ENCODE data around the gene ENGASE.

The ENGASE gene

GRCh38 chr17:79133214-79133613 is 58.6 kb downstream of the ENGASE start:
- no peaks in the 10 kb centered on the region for H3K36me3 ChIP-seq (ENCODE audit: low read length)
- no peaks in the 10 kb centered on the region for H3K9me3 ChIP-seq (ENCODE audit: insufficient read depth, low read length)
- no peaks in the 10 kb centered on the region for H3F3A ChIP-seq (ENCODE audit: insufficient read depth)
- no peak for TF ChIP-seq EZH2phosphoT487 (conservative IDR thresholded peaks at IDR 0.05; ENCODE audit: low read length)
- TF ChIP-seq, protein P1, sequence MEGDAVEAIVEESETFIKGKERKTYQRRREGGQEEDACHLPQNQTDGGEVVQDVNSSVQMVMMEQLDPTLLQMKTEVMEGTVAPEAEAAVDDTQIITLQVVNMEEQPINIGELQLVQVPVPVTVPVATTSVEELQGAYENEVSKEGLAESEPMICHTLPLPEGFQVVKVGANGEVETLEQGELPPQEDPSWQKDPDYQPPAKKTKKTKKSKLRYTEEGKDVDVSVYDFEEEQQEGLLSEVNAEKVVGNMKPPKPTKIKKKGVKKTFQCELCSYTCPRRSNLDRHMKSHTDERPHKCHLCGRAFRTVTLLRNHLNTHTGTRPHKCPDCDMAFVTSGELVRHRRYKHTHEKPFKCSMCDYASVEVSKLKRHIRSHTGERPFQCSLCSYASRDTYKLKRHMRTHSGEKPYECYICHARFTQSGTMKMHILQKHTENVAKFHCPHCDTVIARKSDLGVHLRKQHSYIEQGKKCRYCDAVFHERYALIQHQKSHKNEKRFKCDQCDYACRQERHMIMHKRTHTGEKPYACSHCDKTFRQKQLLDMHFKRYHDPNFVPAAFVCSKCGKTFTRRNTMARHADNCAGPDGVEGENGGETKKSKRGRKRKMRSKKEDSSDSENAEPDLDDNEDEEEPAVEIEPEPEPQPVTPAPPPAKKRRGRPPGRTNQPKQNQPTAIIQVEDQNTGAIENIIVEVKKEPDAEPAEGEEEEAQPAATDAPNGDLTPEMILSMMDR (IDR thresholded peaks at IDR 0.05; ENCODE audit: insufficient read depth, low read length, poor library complexity, severe bottlenecking): no peak
- no peaks in the 10 kb centered on the region for H3K79me2 ChIP-seq (ENCODE audit: insufficient read depth, low read length)
- H3K9me2 ChIP-seq (replicated peaks; ENCODE audit: insufficient read depth, low read length): no peaks in the 10 kb centered on the region
- no peak overlapping the region for H3K27ac ChIP-seq (ENCODE audit: low read depth, low read length)
- H4K20me1 ChIP-seq (ENCODE audit: low read depth, low read length): no peaks in the 10 kb centered on the region
- no peak overlapping the region for H3K4me3 ChIP-seq (ENCODE audit: insufficient read depth, low read length, poor library complexity, severe bottlenecking)
- H3K9ac ChIP-seq (ENCODE audit: low read length): no peak overlapping the region
- no peaks in the 10 kb centered on the region; the same call in 1 of the 2 replicates for H3K27me3 ChIP-seq (ENCODE audit: low read length)
- H3K4me2 ChIP-seq (ENCODE audit: low read depth, low read length, poor library complexity, severe bottlenecking): no peak overlapping the region
- H2AFZ ChIP-seq (ENCODE audit: low read depth, low read length, severe bottlenecking): no peak overlapping the region

- Histone ChIP-seq H4K20me1 (ENCODE audit: low read depth, low read length) (no peaks in the 10 kb centered on the region), H3K9me3 (ENCODE audit: insufficient read depth, low read length) (no peaks in the 10 kb centered on the region), H3K4me3 (ENCODE audit: insufficient read depth, low read length, poor library complexity, severe bottlenecking) (no peak overlapping the region), H3K36me3 (ENCODE audit: low read length) (no peaks in the 10 kb centered on the region), H3F3A (ENCODE audit: insufficient read depth) (no peaks in the 10 kb centered on the region), H3K27me3 (ENCODE audit: low read length) (no peaks in the 10 kb centered on the region; the same call in 1 of the 2 replicates), H3K27ac (ENCODE audit: low read depth, low read length) (no peak overlapping the region), H2AFZ (ENCODE audit: low read depth, low read length, severe bottlenecking) (no peak overlapping the region), H3K4me2 (ENCODE audit: low read depth, low read length, poor library complexity, severe bottlenecking) (no peak overlapping the region), H3K9ac (ENCODE audit: low read length) (no peak overlapping the region), H3K9me2 (replicated peaks; ENCODE audit: insufficient read depth, low read length) (no peaks in the 10 kb centered on the region), H3K79me2 (ENCODE audit: insufficient read depth, low read length) (no peaks in the 10 kb centered on the region)
- TF ChIP-seq EZH2phosphoT487 (conservative IDR thresholded peaks at IDR 0.05; ENCODE audit: low read length): no peak
- TF ChIP-seq, protein P1 (IDR thresholded peaks at IDR 0.05; ENCODE audit: insufficient read depth, low read length, poor library complexity, severe bottlenecking): no peak
Measured at GRCh38 chr17:79133985-79134384, 59.4 kb downstream of the ENGASE start.

- H4K20me1 ChIP-seq (ENCODE audit: low read depth, low read length): no peaks in the 10 kb centered on the region
- no peaks in the 10 kb centered on the region for H3F3A ChIP-seq (ENCODE audit: insufficient read depth)
- no peaks in the 10 kb centered on the region for H3K79me2 ChIP-seq (ENCODE audit: insufficient read depth, low read length)
- H3K9ac ChIP-seq (ENCODE audit: low read length): no peak overlapping the region
- H3K4me2 ChIP-seq (ENCODE audit: low read depth, low read length, poor library complexity, severe bottlenecking): no peak overlapping the region
- no peak overlapping the region for H3K4me3 ChIP-seq (ENCODE audit: insufficient read depth, low read length, poor library complexity, severe bottlenecking)
- H3K9me3 ChIP-seq (ENCODE audit: insufficient read depth, low read length): no peaks in the 10 kb centered on the region
- H2AFZ ChIP-seq (ENCODE audit: low read depth, low read length, severe bottlenecking): no peak overlapping the region
- no peak for TF ChIP-seq EZH2phosphoT487 (conservative IDR thresholded peaks at IDR 0.05; ENCODE audit: low read length)
- TF ChIP-seq, protein P1 (IDR thresholded peaks at IDR 0.05; ENCODE audit: insufficient read depth, low read length, poor library complexity, severe bottlenecking): no peak
- H3K36me3 ChIP-seq (ENCODE audit: low read length): no peaks in the 10 kb centered on the region
- no peak overlapping the region for H3K27ac ChIP-seq (ENCODE audit: low read depth, low read length)
- no peaks in the 10 kb centered on the region for H3K9me2 ChIP-seq (replicated peaks; ENCODE audit: insufficient read depth, low read length)
- no peaks in the 10 kb centered on the region for H3K27me3 ChIP-seq (ENCODE audit: low read length)
Measured at GRCh38 chr17:79135011-79135410, 60.4 kb downstream of the ENGASE start.

Measured in SU-DHL-6 (cell line).